GM18868 (cell line): ENCODE results near the gene TNS1.

Experiments used
- ATAC-seq: cut with Tn5 transposase; IDR thresholded peaks from one replicate; pipeline ENCODE4 v1.9.1; 2021; ENCODE audit warnings: mild to moderate bottlenecking, moderate library complexity; ENCODE audit not compliant: unreplicated experiment

TNS1 gene

GRCh38 chr2:217947383-217948350 lies 55.1 kb downstream of the TNS1 start:
- no peak for ATAC-seq

DNA sequence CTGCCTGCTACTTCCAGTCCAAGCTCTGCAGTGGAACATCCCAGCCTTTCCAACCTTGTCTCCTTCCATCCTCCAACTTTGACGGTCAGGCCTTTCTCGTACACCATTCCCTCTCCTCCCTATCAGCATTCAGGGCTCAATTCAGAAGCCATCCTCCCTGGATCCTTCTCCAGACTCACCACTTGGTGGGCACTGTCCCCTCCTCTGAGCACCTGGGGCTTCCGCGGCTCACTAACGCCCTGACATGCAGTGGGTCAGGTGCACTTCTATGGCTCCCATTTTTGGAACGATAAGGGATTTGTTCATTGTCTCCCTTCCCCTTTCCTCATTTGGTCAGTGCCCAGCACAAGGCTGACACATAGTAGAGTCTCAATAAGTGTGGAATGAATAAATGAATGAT lies 56.7 kb downstream of the TNS1 start:
- no peak for ATAC-seq

GRCh38 chr2:217945530-217945929 lies 57.3 kb downstream of the TNS1 start:
- no peak for ATAC-seq

GRCh38 chr2:217944923-217945322 lies 57.9 kb downstream of the TNS1 start:
- no peak for ATAC-seq

DNA sequence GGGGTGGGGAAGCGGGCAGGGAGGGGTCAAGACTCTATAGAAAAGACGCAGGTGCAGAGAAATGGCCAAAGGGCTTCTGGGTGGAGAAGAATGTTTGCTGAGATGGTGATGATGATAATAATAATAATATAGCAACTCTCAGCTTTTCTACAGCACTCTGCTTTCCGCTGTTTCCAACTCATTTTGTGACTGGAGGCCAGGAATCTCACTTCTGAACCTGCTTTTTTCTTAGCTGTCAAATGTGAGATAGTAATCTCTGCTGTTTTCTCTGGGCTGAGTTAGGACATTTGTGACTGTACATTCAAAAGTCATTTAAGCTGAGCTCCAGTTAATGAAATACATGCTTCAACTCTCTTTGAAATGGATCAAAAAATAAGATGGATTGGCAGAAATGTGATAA lies 58.4 kb downstream of the TNS1 start:
- ATAC-seq, result no peak

GRCh38 chr2:217943446-217944321 lies 59.1 kb downstream of the TNS1 start:
- no peak for ATAC-seq

DNA sequence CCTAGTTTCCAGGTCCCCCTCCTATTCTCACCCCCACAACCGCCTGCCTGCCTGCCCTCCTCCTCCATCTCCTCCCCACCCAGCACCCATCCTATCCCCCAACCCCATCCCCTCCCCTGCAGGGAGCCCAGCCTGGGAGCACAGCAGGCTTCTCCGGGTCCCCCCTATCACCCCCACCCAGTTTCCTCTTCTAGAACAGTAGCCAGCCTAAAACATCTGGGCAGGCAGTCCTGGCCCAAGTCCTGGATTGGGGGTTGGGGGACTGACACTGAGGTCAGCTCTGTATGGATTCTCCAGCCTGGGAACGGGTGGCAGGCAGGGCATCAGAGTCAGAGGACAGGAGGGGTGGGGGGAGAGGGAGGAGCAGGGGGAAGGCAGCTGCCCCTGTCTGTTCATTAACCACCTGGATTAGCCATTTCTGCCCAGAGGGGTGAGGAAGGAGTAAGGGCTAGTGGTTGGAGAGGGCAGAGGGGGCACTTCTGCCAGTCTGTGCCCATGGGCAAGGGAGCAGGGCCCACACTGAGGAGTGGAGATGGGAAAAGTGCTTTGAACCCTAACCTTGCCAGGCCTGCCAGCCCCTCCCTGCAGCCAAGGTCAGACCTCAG lies 60.0 kb downstream of the TNS1 start:
- no peak for ATAC-seq

DNA sequence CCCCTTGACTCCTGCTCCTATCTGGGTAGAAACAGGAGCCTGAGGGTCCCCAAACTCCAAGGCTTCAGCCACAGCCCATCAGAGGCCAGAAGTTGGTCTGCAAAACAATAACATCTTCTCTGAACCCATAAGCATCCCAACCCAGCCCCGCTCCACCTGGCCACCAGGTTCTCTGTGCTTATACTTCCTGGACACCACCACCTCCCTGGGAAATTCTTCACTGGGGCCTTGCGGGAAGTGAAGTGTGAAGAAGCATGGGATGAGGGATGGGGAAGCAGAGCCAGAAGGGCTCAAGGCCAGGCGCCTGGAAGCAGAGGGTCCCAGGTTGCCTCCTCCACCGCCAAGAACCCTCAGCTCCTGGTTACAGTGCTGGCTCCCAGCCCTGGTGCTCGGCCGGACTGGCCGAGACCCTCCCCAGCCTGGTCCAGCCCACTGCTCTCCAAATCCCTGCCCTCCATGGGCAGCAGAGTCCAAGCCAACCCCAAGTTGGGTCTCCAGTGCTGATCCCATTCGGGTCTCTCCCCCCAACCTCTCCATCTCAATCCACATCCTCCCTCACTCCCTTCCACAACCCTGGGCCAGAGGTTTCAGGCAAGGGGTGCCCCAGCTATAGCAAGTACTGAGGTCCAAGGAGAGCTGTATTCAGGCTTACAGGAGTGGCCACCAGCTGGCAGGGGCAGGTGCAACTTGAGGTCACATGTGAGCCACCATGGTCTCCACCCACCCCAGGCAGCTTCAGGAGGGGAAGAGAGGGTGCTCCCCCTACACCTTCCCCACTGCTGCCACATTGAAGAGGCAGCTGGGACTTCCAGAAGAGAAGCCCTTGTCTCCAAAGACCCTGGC lies 60.7 kb downstream of the TNS1 start:
- ATAC-seq, result no peak

DNA sequence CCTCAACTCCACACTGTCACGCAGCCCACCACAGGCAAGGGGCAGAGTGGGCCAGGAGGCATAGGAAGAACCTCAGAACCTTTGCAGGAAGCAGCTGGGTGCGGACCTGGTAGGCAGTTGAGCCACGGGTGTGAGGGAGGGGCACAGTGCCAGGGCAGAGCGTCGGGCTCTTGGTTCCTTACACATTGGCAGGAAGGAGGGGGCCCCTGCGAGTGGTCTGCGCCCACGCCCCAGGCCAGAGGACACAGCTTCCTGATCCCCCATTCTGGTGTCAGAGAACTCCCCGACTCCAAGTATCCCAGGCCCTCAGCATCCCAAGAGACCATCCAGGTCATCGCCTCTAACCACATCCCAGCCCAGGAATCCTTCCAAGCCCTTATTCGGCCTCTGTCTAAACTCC lies 61.5 kb downstream of the TNS1 start:
- no peak for ATAC-seq

- no peak for ATAC-seq
These were observed 62.3 kb downstream of the TNS1 start for GRCh38 chr2:217940261-217941220.

DNA sequence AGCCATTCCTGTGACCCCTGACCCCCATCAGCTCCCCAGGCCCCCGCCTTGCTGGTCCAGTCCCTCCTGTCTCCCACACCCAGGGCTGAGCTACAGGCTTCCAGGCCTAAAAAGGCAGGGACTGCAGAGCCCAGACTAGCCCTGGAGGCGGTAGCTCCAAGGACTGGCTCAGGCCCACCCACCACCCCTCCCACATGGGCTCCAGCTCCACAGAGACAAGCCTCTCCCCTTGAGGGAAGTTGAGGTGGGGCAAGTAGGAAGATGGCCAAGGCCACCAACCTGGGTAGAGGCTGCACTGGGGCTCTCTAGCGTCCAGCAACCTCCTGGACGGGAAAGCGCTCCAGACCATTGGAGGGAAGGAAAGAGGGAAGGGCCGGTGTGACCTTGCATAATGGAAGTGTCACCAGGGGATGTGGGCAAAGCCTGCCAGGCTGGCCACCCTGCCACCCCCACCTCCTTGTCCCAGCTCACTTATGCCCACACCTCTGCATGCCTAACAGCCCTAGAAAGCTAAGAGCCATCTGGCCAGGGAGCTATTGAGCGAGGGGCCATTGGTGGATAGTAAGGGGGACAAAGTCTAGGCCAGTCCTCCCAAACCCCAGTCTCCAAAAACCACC lies 63.1 kb downstream of the TNS1 start:
- ATAC-seq, result no peak

DNA sequence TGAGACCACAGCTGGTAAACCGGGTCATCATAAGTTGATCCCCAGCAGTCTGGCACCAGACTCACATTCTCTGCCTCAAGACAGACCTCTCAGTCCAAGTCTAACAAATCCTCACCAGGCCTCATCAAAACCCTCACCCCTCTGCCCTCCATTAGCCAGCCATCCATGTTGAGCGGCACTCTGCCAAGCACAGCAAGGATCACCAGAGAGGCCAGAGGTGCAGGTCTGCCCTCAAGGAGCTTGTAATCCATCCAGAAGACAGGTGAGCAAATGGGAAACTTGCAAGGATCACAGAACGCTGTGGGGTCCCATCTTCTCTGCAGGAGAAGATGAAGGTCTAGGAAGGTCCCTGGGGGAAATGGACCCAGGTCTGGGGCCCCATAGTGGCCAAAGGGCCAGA lies 63.6 kb downstream of the TNS1 start:
- no peak for ATAC-seq

GRCh38 chr2:217938036-217938435 lies 64.8 kb downstream of the TNS1 start:
- no peak for ATAC-seq

DNA sequence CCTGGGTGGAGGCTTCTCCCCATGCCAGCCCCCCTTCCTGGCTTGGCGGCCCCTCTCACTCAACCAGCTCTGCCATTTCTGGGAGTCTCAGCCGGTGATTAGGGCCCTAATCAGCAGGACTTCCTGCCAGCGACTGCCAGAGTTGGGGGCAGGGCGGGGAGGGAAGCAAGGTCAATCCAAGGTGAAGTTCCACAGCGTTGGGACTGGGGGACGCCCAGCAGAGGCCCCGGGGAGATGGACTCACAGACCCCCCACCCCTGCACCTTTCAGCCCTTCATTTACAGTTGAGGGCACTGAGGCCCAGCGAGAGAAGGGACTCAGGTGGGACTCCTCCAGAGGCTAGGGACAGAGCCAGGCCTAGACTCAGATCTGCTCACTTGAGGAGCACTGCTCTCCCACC lies 65.3 kb downstream of the TNS1 start:
- no peak for ATAC-seq

DNA sequence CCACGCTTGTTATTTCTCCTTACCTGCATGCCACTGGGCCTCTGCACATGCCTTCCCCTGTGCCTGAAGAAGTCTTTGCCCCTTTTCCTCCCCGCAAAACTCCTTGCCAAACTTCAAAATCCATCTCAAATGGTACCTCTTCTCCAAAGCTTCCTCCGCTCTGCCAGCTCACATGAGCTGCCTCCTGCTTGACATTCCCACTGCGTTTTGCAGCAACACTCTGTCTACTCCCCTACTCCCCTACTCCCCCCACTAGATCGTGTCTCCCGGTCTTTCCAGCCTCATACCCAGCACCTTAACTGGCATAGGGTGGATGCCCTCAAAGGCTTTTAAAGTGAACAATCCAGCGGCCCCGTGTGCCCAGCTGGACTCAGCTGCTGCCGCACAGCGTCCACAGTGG lies 65.8 kb downstream of the TNS1 start:
- ATAC-seq, result no peak

DNA sequence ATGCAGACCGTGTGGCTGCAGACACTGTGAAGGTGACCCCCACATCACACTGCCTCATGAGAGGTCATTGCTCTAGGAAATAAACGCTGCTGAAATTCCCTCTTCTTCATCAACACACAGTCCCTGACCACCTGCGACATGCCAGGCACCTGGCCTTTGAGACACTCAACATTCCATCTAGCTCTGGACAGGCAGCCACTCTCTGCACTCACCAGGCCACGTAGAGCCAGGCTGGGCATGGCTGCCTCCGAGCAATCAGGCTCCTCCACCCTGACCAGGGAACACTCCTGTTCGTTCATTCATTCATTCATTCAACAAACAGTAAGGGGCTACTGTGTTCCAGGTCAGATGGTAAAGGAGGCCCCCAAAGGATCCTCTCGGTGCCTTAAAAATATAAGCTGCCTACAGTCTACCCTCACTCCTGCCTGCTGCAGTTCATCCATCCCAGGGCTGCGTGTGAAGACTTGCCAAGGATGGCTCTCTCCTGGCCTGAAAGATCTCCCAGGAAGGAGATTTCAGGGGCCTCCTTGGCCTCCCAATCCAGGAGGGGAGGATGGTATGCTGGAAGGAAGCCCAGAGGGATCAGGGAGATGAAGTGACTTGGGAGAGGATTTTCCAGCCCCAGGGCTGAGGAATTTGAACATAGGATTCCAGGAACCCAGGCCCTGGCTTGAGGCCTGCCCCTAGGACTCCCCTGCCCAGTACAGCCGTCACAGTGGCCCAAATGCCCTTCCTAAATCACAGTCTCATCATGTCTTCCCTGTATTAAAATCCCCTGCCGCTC lies 66.7 kb downstream of the TNS1 start:
- no peak for ATAC-seq

GRCh38 chr2:217935235-217935879 lies 67.4 kb downstream of the TNS1 start:
- no peak for ATAC-seq
